Transverse colon (tissue), 4 donors: ENCODE measurements around the gene VANGL1.

Experiments
- EP300 ChIP-seq: sonication (generic); formaldehyde crosslinking; IDR thresholded peaks from one replicate; pipeline ENCODE4 v1.6.1; 2017; ENCODE audit warnings: antibody characterized with exemption, low read depth
- POLR2AphosphoS5 ChIP-seq, 3 donors: sonication (generic); formaldehyde crosslinking; IDR thresholded peaks; one replicate each; pipeline ENCODE4 v1.6.1; 2016; ENCODE audit warnings: antibody characterized with exemption in 3 of 3
- TF ChIP-seq, protein P1 (sequence below), 5 experiments: fragments of 200-600 bp in 3 of 5; fragments of 450-650 bp in 2 of 5; sonication (generic) in 3 of 5; IDR thresholded peaks; 1 replicate in 2 of 5; 2 replicates in 3 of 5; pipeline ENCODE4 v1.5.1; 2016 to 2017; ENCODE audit warnings: antibody characterized with exemption in 5 of 5, inconsistent platforms in 3 of 5, mild to moderate bottlenecking in 2 of 5, moderate library complexity in 1 of 5

DNA sequence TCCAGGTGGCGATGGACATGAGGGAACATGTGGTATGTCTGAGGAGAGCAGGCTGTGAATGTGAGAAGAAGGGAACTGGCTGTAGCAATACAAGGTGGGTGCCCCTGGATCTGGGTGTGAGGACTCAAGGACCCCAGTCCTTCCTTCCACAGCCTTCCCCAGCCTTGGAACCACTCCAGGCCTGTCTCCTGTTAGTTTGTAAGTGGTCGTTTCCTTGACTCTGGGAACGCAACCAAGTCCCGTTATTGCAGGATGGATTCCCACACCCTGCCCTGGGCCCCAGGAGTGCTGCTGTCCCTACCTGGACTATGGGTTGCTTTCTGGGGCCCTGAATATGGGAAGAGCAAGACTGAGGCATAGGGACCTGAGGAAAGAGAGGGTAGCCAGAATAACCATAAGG lies 47.2 kb upstream of the VANGL1 start:
- TF ChIP-seq POLR2AphosphoS5 (IDR thresholded peaks at IDR 0.05) (no peak), EP300 (no peak)
- TF ChIP-seq, protein P1, sequence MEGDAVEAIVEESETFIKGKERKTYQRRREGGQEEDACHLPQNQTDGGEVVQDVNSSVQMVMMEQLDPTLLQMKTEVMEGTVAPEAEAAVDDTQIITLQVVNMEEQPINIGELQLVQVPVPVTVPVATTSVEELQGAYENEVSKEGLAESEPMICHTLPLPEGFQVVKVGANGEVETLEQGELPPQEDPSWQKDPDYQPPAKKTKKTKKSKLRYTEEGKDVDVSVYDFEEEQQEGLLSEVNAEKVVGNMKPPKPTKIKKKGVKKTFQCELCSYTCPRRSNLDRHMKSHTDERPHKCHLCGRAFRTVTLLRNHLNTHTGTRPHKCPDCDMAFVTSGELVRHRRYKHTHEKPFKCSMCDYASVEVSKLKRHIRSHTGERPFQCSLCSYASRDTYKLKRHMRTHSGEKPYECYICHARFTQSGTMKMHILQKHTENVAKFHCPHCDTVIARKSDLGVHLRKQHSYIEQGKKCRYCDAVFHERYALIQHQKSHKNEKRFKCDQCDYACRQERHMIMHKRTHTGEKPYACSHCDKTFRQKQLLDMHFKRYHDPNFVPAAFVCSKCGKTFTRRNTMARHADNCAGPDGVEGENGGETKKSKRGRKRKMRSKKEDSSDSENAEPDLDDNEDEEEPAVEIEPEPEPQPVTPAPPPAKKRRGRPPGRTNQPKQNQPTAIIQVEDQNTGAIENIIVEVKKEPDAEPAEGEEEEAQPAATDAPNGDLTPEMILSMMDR (IDR thresholded peaks at IDR 0.05) = no peak
